Endothelial cell of hepatic sinusoid (primary cell): Measurements from ENCODE around the gene TLR9.
"Not testable (repeated sequence)": the region's sequence is repeated elsewhere in the genome, so short reads cannot be mapped to it uniquely, and the experiment has no call there.

ENCODE experiments used
- in situ Hi-C: cut with HindIII; loops from 2 replicates; pipeline ENCODE4 v1.10.0; 2017; ENCODE audit warnings: low sequenced_read_pairs

The TLR9 gene

GRCh38 chr3:52197499-52197841, 28.0 kb downstream of the TLR9 start:
- in situ Hi-C loops: no loop called here

- in situ Hi-C loops: no loop called here
Observed at GRCh38 chr3:52196977-52197376, 28.5 kb downstream of the TLR9 start.

GRCh38 chr3:52195823-52196331, 29.6 kb downstream of the TLR9 start:
- in situ Hi-C loops: no loop called here

GRCh38 chr3:52195291-52195597, 30.2 kb downstream of the TLR9 start:
- in situ Hi-C loops: no loop called here

- in situ Hi-C loops: no loop called here
Observed at GRCh38 chr3:52194485-52195290, 30.8 kb downstream of the TLR9 start.

- in situ Hi-C loops: no loop called here
Observed at GRCh38 chr3:52193065-52193464, 32.4 kb downstream of the TLR9 start.

GRCh38 chr3:52191663-52192062, 33.8 kb downstream of the TLR9 start:
- in situ Hi-C loops: no loop called here

GRCh38 chr3:52190294-52191074, 35.0 kb downstream of the TLR9 start:
- in situ Hi-C loops: no loop called here

GRCh38 chr3:52188556-52188955, 36.9 kb downstream of the TLR9 start:
- in situ Hi-C loops: no loop called here

- in situ Hi-C loops: no loop called here
Observed at GRCh38 chr3:52186729-52187128, 38.7 kb downstream of the TLR9 start.

GRCh38 chr3:52185837-52186236, 39.6 kb downstream of the TLR9 start:
- in situ Hi-C loops: no loop called here

- in situ Hi-C loops: no loop called here
Observed at GRCh38 chr3:52185311-52185710, 40.1 kb downstream of the TLR9 start.

- in situ Hi-C loops: loop anchor here (5.0 kb wide), 2 partner anchors 38 to 67 kb away; no protein-coding TSS in a partner anchor
Observed at GRCh38 chr3:52184690-52185089, 40.8 kb downstream of the TLR9 start.

GRCh38 chr3:52183786-52184445, 41.5 kb downstream of the TLR9 start:
- in situ Hi-C loops: loop anchor here (5.0 kb wide), 2 partner anchors 38 to 67 kb away; no protein-coding TSS in a partner anchor

- in situ Hi-C loops: loop anchor here (5.0 kb wide), 2 partner anchors 40 to 65 kb away; no protein-coding TSS in a partner anchor
Observed at GRCh38 chr3:52182691-52183090, 42.8 kb downstream of the TLR9 start.

- in situ Hi-C loops: loop anchor here (5.0 kb wide), 2 partner anchors 40 to 65 kb away; no protein-coding TSS in a partner anchor
Observed at GRCh38 chr3:52182196-52182595, 43.2 kb downstream of the TLR9 start.

GRCh38 chr3:52181543-52181942, 43.9 kb downstream of the TLR9 start:
- in situ Hi-C loops: loop anchor here (5.0 kb wide), 2 partner anchors 41 to 64 kb away; no protein-coding TSS in a partner anchor

GRCh38 chr3:52178537-52178936, 46.9 kb downstream of the TLR9 start:
- in situ Hi-C loops: no loop called here

- in situ Hi-C loops: not testable (repeated sequence)
Observed at GRCh38 chr3:52178126-52178525, 47.3 kb downstream of the TLR9 start.

- in situ Hi-C loops: no loop called here
Observed at GRCh38 chr3:52177701-52178042, 47.8 kb downstream of the TLR9 start.

GRCh38 chr3:52176951-52177700, 48.3 kb downstream of the TLR9 start:
- in situ Hi-C loops: no loop called here
